PC-3 (cell line): ENCODE results near the gene COL27A1. TPM values are rescaled to one million over a fixed set of nuclear protein-coding genes. Genes with fewer than 3 reads are reported as not detected.

Source experiments
- ATAC-seq: fragments of 200-7000 bp; cut with Tn5 transposase; 2 replicates; pipeline ENCODE4 v1.9.1; 2020; ENCODE audit warnings: mild to moderate bottlenecking, moderate library complexity
- BruUV-seq: library from RNA; stranded (reverse); fragments of 400-500 nt; replicated peaks from 2 replicates; lab custom pipeline; 2021; lab: Mats Ljungman, UMichigan
- CTCF ChIA-PET: fragments of 300-600 bp; sonication (Branson Sonifier 250); formaldehyde crosslinking; loops from one replicate; lab custom pipeline; 2022; ENCODE audit warnings: antibody characterized with exemption; lab: Charles Lee
- POLR2A ChIA-PET: fragments of 300-600 bp; sonication (Branson Sonifier 250); formaldehyde crosslinking; loops from one replicate; lab custom pipeline; 2022; ENCODE audit warnings: antibody characterized with exemption; ENCODE audit not compliant: unreplicated experiment; lab: Charles Lee
- DNase-seq: peaks from one replicate; pipeline ENCODE4 v3.0.0-alpha.2; 2015
- H2AFZ ChIP-seq: fragments of 300-600 bp; sonication (generic); 2 replicates; pipeline ENCODE4 v1.6.0; 2016; ENCODE audit warnings: antibody characterized with exemption, low read length
- H3F3A ChIP-seq: fragments of 300-600 bp; sonication (generic); one replicate; pipeline ENCODE4 v1.6.0; 2017; ENCODE audit warnings: antibody characterized with exemption, low read length, control low read depth, mild to moderate bottlenecking; ENCODE audit not compliant: unreplicated experiment
- H3K27ac ChIP-seq: fragments of 300-600 bp; sonication (generic); 2 replicates; pipeline ENCODE4 v1.5.1; 2016; ENCODE audit warnings: mild to moderate bottlenecking, low read length
- H3K27me3 ChIP-seq: fragments of 300-600 bp; sonication (generic); 2 replicates; pipeline ENCODE4 v1.6.1; 2016; ENCODE audit warnings: low read length, mixed read lengths
- H3K36me3 ChIP-seq: fragments of 300-600 bp; sonication (generic); 2 replicates; pipeline ENCODE4 v1.6.1; 2016; ENCODE audit warnings: low read depth, mixed run types, low read length, mixed read lengths
- H3K4me1 ChIP-seq: fragments of 300-600 bp; sonication (generic); 2 replicates; pipeline ENCODE4 v1.5.1; 2016; ENCODE audit warnings: low read length; ENCODE audit not compliant: insufficient read depth
- H3K4me2 ChIP-seq: fragments of 300-600 bp; sonication (generic); 2 replicates; pipeline ENCODE4 v1.6.0; 2016; ENCODE audit warnings: low read length
- H3K4me3 ChIP-seq: fragments of 300-600 bp; sonication (generic); 2 replicates; pipeline ENCODE4 v1.5.1; 2016; ENCODE audit warnings: mild to moderate bottlenecking, low read length, mixed read lengths
- H3K79me2 ChIP-seq: fragments of 300-600 bp; sonication (generic); 2 replicates; pipeline ENCODE4 v1.6.1; 2017; ENCODE audit warnings: low read length, mixed read lengths
- H3K9ac ChIP-seq: fragments of 300-600 bp; sonication (generic); 2 replicates; pipeline ENCODE4 v1.6.0; 2016; ENCODE audit warnings: mild to moderate bottlenecking, low read length
- H3K9me2 ChIP-seq: fragments of 300-600 bp; sonication (generic); replicated peaks from 2 replicates; pipeline ENCODE4 v1.6.1; 2016; ENCODE audit warnings: mixed run types, low read length, mixed read lengths
- H3K9me3 ChIP-seq: fragments of 300-600 bp; sonication (generic); 2 replicates; pipeline ENCODE4 v1.6.1; 2016; ENCODE audit warnings: low read length, mixed read lengths
- H4K20me1 ChIP-seq: fragments of 300-600 bp; sonication (generic); 2 replicates; pipeline ENCODE4 v1.6.1; 2016; ENCODE audit warnings: low read length, mixed read lengths
- EZH2 ChIP-seq: fragments of 300-600 bp; sonication (generic); IDR thresholded peaks from one replicate; pipeline ENCODE4 v1.6.1; 2017; ENCODE audit warnings: antibody characterized with exemption, mild to moderate bottlenecking, low read length; ENCODE audit not compliant: unreplicated experiment
- EZH2phosphoT487 ChIP-seq: fragments of 300-600 bp; sonication (generic); IDR thresholded peaks from 2 replicates; pipeline ENCODE4 v1.6.1; 2018; ENCODE audit warnings: mild to moderate bottlenecking, antibody characterized with exemption, low read length, borderline replicate concordance
- intact Hi-C: fragments of 100-400 bp; cut with micrococcal nuclease; formaldehyde crosslinking; loops from 2 replicates; pipeline ENCODE4 v1.9.0; 2023
- total RNA-seq: library from RNA; depleted of rRNA; stranded (reverse); fragments of >200 nt; gene quantifications from 2 replicates; pipeline ENCODE4 v1.2.3, GENCODE V29; 2014
- TF ChIP-seq, protein P1 (sequence below): fragments of 300-600 bp; sonication (generic); conservative IDR thresholded peaks from 2 replicates; pipeline ENCODE4 v1.5.1; 2017; ENCODE audit warnings: antibody characterized with exemption, low read depth, mild to moderate bottlenecking, low read length

COL27A1 gene
- total RNA-seq, 1 experiment from 2014 or later = 4.3 TPM

DNA sequence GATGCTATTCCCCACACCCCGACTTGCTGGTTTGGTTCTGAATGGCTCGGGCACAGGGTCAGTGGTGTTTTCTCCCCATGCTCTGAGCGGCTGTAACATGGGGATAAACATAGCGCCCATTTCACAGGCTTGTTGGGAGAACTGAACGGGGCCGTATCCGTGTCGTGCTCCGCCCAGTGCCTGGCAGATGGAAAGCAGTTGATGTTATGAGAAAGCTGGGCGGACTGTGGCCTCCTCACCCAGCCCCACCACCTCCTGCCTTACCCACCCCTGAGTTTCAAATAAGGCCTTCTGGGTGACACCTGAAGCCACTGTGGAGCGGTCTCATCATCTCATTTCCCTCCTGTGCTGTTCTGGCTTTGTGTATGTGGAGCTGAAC lies 188.8 kb downstream of the COL27A1 start:
- DNase-seq (no peak), ATAC-seq (no peak)
- no peak overlapping the region for H2AFZ ChIP-seq
- no peak overlapping the region for H3K4me3 ChIP-seq
- no TSS peak for BruUV-seq
- no peaks in the 10 kb centered on the region for H4K20me1 ChIP-seq
- H3K9me3 ChIP-seq = no peaks in the 10 kb centered on the region
- no peaks in the 10 kb centered on the region for H3K36me3 ChIP-seq
- CTCF ChIA-PET = no interaction called here
- intact Hi-C loops = no loop called here
- H3K27me3 ChIP-seq = no peaks in the 10 kb centered on the region
- TF ChIP-seq, protein P1, sequence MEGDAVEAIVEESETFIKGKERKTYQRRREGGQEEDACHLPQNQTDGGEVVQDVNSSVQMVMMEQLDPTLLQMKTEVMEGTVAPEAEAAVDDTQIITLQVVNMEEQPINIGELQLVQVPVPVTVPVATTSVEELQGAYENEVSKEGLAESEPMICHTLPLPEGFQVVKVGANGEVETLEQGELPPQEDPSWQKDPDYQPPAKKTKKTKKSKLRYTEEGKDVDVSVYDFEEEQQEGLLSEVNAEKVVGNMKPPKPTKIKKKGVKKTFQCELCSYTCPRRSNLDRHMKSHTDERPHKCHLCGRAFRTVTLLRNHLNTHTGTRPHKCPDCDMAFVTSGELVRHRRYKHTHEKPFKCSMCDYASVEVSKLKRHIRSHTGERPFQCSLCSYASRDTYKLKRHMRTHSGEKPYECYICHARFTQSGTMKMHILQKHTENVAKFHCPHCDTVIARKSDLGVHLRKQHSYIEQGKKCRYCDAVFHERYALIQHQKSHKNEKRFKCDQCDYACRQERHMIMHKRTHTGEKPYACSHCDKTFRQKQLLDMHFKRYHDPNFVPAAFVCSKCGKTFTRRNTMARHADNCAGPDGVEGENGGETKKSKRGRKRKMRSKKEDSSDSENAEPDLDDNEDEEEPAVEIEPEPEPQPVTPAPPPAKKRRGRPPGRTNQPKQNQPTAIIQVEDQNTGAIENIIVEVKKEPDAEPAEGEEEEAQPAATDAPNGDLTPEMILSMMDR = no peak
- no peak for TF ChIP-seq EZH2phosphoT487
- no peak for TF ChIP-seq EZH2
- no peaks in the 10 kb centered on the region for H3K9me2 ChIP-seq
- peaks cover 6% of the 10 kb centered on the region for H3K4me1 ChIP-seq
- no peak overlapping the region for H3K4me2 ChIP-seq
- H3K9ac ChIP-seq = no peak overlapping the region
- no peaks in the 10 kb centered on the region for H3F3A ChIP-seq
- H3K79me2 ChIP-seq = no peaks in the 10 kb centered on the region
- no peak overlapping the region for H3K27ac ChIP-seq
- POLR2A ChIA-PET = no interaction called here

DNA sequence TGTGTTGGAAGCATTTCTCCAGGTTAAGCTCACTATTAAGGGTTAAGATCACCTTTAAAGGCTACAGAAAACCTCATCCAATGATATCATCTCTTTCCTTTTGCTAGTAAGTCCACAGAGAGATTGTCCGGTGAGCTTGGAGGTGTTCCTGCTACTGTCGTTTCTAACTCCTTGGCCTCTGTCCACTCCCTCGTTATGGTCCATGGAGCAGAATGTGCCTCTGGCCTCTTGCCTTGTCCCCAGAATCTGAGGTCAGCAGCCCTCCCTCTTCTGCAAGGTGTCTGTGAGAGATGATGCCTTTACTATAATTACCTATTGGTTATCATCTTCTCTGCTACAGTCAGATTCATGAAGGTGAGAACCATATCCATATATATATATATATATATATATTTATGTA lies 189.4 kb downstream of the COL27A1 start:
- ATAC-seq (no peak), DNase-seq (no peak)
- BruUV-seq = no TSS peak
- Histone ChIP-seq H3K27ac (no peak overlapping the region), H3K27me3 (no peaks in the 10 kb centered on the region), H2AFZ (no peak overlapping the region), H3K79me2 (no peaks in the 10 kb centered on the region), H3F3A (no peaks in the 10 kb centered on the region), H3K4me1 (peaks cover 11% of the 10 kb centered on the region), H3K9me2 (no peaks in the 10 kb centered on the region), H3K4me3 (no peak overlapping the region), H3K36me3 (no peaks in the 10 kb centered on the region), H3K9ac (no peak overlapping the region), H3K4me2 (no peak overlapping the region), H3K9me3 (no peaks in the 10 kb centered on the region), H4K20me1 (no peaks in the 10 kb centered on the region)
- no peak for TF ChIP-seq EZH2phosphoT487
- no peak for TF ChIP-seq EZH2
- TF ChIP-seq, protein P1 = no peak
- intact Hi-C loops = no loop called here
- ChIA-PET CTCF (no interaction called here), POLR2A (no interaction called here)

DNA sequence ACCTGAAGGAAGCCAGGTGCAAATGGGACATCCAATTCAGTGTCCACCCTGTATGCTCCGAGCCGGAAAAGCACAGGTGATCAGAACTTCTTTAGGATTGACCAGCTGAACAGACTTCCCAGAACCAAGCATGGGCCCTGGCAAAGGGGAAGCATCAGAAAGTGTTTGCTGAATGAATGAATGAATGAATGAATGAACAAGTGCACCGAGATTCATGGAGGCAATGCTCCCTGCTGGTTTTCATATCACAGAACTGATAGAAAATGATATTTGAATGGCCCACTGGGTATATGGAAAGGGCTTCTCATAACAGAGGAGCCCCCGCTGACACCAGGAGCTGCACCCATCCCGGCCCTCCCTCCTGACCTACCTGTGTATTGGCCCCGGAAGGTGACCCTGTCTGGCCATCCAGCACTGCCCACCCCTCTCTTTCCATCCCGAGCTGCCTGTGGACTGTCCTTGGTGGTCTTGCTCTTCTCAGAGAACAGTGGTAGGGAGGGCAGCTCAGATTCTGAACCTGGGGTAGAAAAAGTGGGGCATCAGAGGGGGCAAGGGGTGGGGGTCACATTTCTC lies 190.2 kb downstream of the COL27A1 start:
- intact Hi-C loops = no loop called here
- ChIA-PET CTCF (no interaction called here), POLR2A (no interaction called here)
- Histone ChIP-seq H3K27ac (no peak overlapping the region), H3K79me2 (no peaks in the 10 kb centered on the region), H4K20me1 (no peaks in the 10 kb centered on the region), H3K9me3 (no peaks in the 10 kb centered on the region), H3K4me1 (peaks cover 12% of the 10 kb centered on the region), H3K9me2 (no peaks in the 10 kb centered on the region), H3F3A (no peaks in the 10 kb centered on the region), H3K4me2 (no peak overlapping the region), H3K9ac (no peak overlapping the region), H3K4me3 (no peak overlapping the region), H3K27me3 (no peaks in the 10 kb centered on the region), H2AFZ (no peak overlapping the region), H3K36me3 (no peaks in the 10 kb centered on the region; the same call in 1 of the 2 replicates)
- DNase-seq (no peak), ATAC-seq (no peak)
- TF ChIP-seq EZH2 = no peak
- no TSS peak for BruUV-seq
